Transverse colon (tissue), 4 donors: ENCODE measurements around the gene SLC30A1. TPM values are rescaled to one million over a fixed set of nuclear protein-coding genes. Genes with fewer than 3 reads are reported as not detected.

Experiments used
- DNase-seq: peaks from one replicate; pipeline ENCODE4 v3.0.0-alpha.2; 2019
- H3K27ac ChIP-seq, 4 donors: fragments of 200-600 bp; sonication (generic); 2 replicates each; pipeline ENCODE4 v1.5.1; 2016 to 2018; ENCODE audit warnings: inconsistent platforms in 4 of 4
- H3K27me3 ChIP-seq: fragments of 200-600 bp; sonication (generic); 2 replicates; pipeline ENCODE4 v1.5.1; 2017; ENCODE audit warnings: inconsistent platforms
- H3K36me3 ChIP-seq, 4 donors: fragments of 200-600 bp; sonication (generic); 2 replicates each; pipeline ENCODE4 v1.5.1; 2017 to 2019; ENCODE audit warnings: inconsistent platforms in 4 of 4
- H3K4me1 ChIP-seq, 4 donors: fragments of 200-600 bp; sonication (generic); 2 replicates each; pipeline ENCODE4 v1.5.1; 2017 to 2020; ENCODE audit warnings: inconsistent platforms in 4 of 4
- H3K4me3 ChIP-seq, 4 donors: fragments of 200-600 bp; sonication (generic); 1 replicate in 1 of 4; 2 replicates in 3 of 4; pipeline versions ENCODE4 v1.5.1 to v1.6.1; 2017 to 2019; ENCODE audit warnings: inconsistent platforms in 4 of 4
- H3K9me3 ChIP-seq, 2 donors: fragments of 200-600 bp; sonication (generic); 2 replicates each; pipeline ENCODE4 v1.5.1; 2017 to 2019; ENCODE audit warnings: inconsistent platforms in 2 of 2
- CTCF ChIP-seq, 5 experiments: fragments of 200-600 bp in 3 of 5; fragments of 450-650 bp in 2 of 5; sonication (generic) in 3 of 5; IDR thresholded peaks; 1 replicate in 2 of 5; 2 replicates in 3 of 5; pipeline ENCODE4 v1.5.1; 2016 to 2017; ENCODE audit warnings: antibody characterized with exemption in 5 of 5, inconsistent platforms in 3 of 5, mild to moderate bottlenecking in 2 of 5, moderate library complexity in 1 of 5
- EP300 ChIP-seq: sonication (generic); formaldehyde crosslinking; IDR thresholded peaks from one replicate; pipeline ENCODE4 v1.6.1; 2017; ENCODE audit warnings: antibody characterized with exemption, low read depth
- POLR2A ChIP-seq: fragments of 450-650 bp; IDR thresholded peaks from one replicate; pipeline ENCODE4 v1.6.1; 2016; ENCODE audit warnings: antibody characterized with exemption, mild to moderate bottlenecking, moderate library complexity
- POLR2AphosphoS5 ChIP-seq, 3 donors: sonication (generic); formaldehyde crosslinking; IDR thresholded peaks; one replicate each; pipeline ENCODE4 v1.6.1; 2016; ENCODE audit warnings: antibody characterized with exemption in 3 of 3
- WGBS, 2 donors: methylation state at CpG; one replicate each; pipeline ENCODE4 v1.1.5; 2018; ENCODE audit warnings: low coverage in 1 of 2; 5-methylcytosine and 5-hydroxymethylcytosine counted together
- in situ Hi-C, 4 donors: fragments of 200-750 bp; cut with MboI; loops; one replicate each; pipeline versions ENCODE4 v1.15.0 to v1.15.1; 2017; ENCODE audit warnings: low sequenced_read_pairs in 3 of 4, low pct_ligation_motif_present in 1 of 4, low pct_unique_long_range_greater_than_20kb in 1 of 4
- intact Hi-C: fragments of 100-400 bp; cut with DNase I; formaldehyde crosslinking; loops from one replicate; pipeline ENCODE4 v1.15.1; 2023; ENCODE audit warnings: low total_unique reads
- total RNA-seq, 4 donors: library from RNA; depleted of rRNA; stranded (reverse); fragments of >200 nt; gene quantifications; one replicate each; pipeline ENCODE4 v1.1.0, GENCODE V29; 2016

The SLC30A1 gene
- total RNA-seq, 4 donors from 2014 or later: 14.5 to 42.3 (median 26.0) TPM

GRCh38 chr1:211625040-211625439 is 46.1 kb upstream of the SLC30A1 start:
- intact Hi-C loops (no loop called here), in situ Hi-C loops (no loop called here)
- TF ChIP-seq POLR2A: no peak
- no peak for TF ChIP-seq EP300
- peak in 3 of 5 experiments; percentile 10 to 22 (median 14) for TF ChIP-seq CTCF (IDR thresholded peaks at IDR 0.05)
- H3K27ac ChIP-seq: no peak overlapping the region
- no peaks in the 10 kb centered on the region for H3K36me3 ChIP-seq
- no peak overlapping the region for H3K4me3 ChIP-seq
- H3K9me3 ChIP-seq: no peaks in the 10 kb centered on the region
- H3K4me1 ChIP-seq: no peaks in the 10 kb centered on the region
- H3K27me3 ChIP-seq: no peaks in the 10 kb centered on the region
- DNase-seq: peak; percentile 49
- WGBS, 2 donors: 68 to 89% methylated on average over 1 to 2 of the region's 2 CpGs

GRCh38 chr1:211623515-211623914 is 44.6 kb upstream of the SLC30A1 start:
- intact Hi-C loops: no loop called here
- in situ Hi-C loops: no loop called here
- 70 to 75% methylated on average over 1 to 3 of the region's 3 CpGs for WGBS, 2 donors

GRCh38 chr1:211621447-211622198 is 42.7 kb upstream of the SLC30A1 start:
- 81% methylated on average over 9 of the region's 9 CpGs; no CpG with 5 or more reads in 1 of the 2 donors for WGBS, 2 donors
- no peaks in the 10 kb centered on the region for H3K36me3 ChIP-seq
- intact Hi-C loops: no loop called here
- H3K27ac ChIP-seq: no peak overlapping the region
- no peaks in the 10 kb centered on the region for H3K4me1 ChIP-seq
- H3K27me3 ChIP-seq: no peaks in the 10 kb centered on the region
- H3K4me3 ChIP-seq: no peak overlapping the region
- H3K9me3 ChIP-seq: no peaks in the 10 kb centered on the region
- no peak for DNase-seq
- TF ChIP-seq POLR2A (no peak), POLR2AphosphoS5 (IDR thresholded peaks at IDR 0.05) (no peak), CTCF (IDR thresholded peaks at IDR 0.05) (no peak), EP300 (no peak)
- in situ Hi-C loops: no loop called here

More at GRCh38 chr1:211623515-211623914, 44.6 kb upstream of the SLC30A1 start:
- DNase-seq: no peak
- Histone ChIP-seq H3K27me3 (no peaks in the 10 kb centered on the region), H3K4me3 (no peak overlapping the region), H3K36me3 (no peaks in the 10 kb centered on the region), H3K27ac (no peak overlapping the region), H3K4me1 (no peaks in the 10 kb centered on the region), H3K9me3 (no peaks in the 10 kb centered on the region)
- no peak for TF ChIP-seq CTCF (IDR thresholded peaks at IDR 0.05)
- TF ChIP-seq POLR2A: no peak
- TF ChIP-seq POLR2AphosphoS5 (IDR thresholded peaks at IDR 0.05): no peak
- no peak for TF ChIP-seq EP300

GRCh38 chr1:211620097-211620496 is 41.1 kb upstream of the SLC30A1 start:
- Histone ChIP-seq H3K36me3 (no peaks in the 10 kb centered on the region), H3K27me3 (no peaks in the 10 kb centered on the region), H3K9me3 (no peaks in the 10 kb centered on the region), H3K27ac (no peak overlapping the region), H3K4me1 (no peaks in the 10 kb centered on the region), H3K4me3 (no peak overlapping the region)
- WGBS, 2 donors: 83 to 94% methylated on average over 1 to 5 of the region's 5 CpGs
- intact Hi-C loops: no loop called here
- no peak for DNase-seq
- in situ Hi-C loops: no loop called here
- TF ChIP-seq POLR2A: no peak
- TF ChIP-seq EP300: no peak
- no peak for TF ChIP-seq POLR2AphosphoS5 (IDR thresholded peaks at IDR 0.05)
- no peak for TF ChIP-seq CTCF (IDR thresholded peaks at IDR 0.05)
